OCI-LY1 (cell line): ENCODE data around the gene UPK1B.

Experiments used
- H2AFZ ChIP-seq: fragments of 200-600 bp; sonication (generic), shearing (Covaris generic); 2 replicates; pipeline ENCODE4 v1.6.0; 2014; ENCODE audit warnings: antibody characterized with exemption, mild to moderate bottlenecking, low read length
- H3F3A ChIP-seq: fragments of 200-600 bp; sonication (generic), shearing (Covaris generic); 2 replicates; pipeline ENCODE4 v1.6.0; 2014; ENCODE audit warnings: mild to moderate bottlenecking, antibody characterized with exemption, low read length, moderate library complexity; ENCODE audit not compliant: insufficient read depth
- H3K27ac ChIP-seq: fragments of 200-600 bp; sonication (generic); 2 replicates; pipeline ENCODE4 v1.5.1; 2014; ENCODE audit warnings: low read length, mixed run types, mild to moderate bottlenecking, low read depth; ENCODE audit not compliant: poor library complexity, severe bottlenecking
- H3K27me3 ChIP-seq: fragments of 200-600 bp; sonication (generic); 2 replicates; pipeline ENCODE4 v1.6.0; 2014; ENCODE audit warnings: antibody characterized with exemption, mild to moderate bottlenecking, low read length, moderate library complexity; ENCODE audit not compliant: insufficient read depth
- H3K36me3 ChIP-seq: fragments of 200-600 bp; sonication (generic); 2 replicates; pipeline ENCODE4 v1.6.1; 2014; ENCODE audit warnings: mild to moderate bottlenecking, antibody characterized with exemption, low read length, moderate library complexity, mixed read lengths; ENCODE audit not compliant: insufficient read depth
- H3K4me1 ChIP-seq: fragments of 200-600 bp; sonication (generic); 2 replicates; pipeline ENCODE4 v1.5.1; 2014; ENCODE audit warnings: mild to moderate bottlenecking, low read length, moderate library complexity; ENCODE audit not compliant: insufficient read depth, severe bottlenecking
- H3K4me2 ChIP-seq: fragments of 200-600 bp; sonication (generic), shearing (Covaris generic); 2 replicates; pipeline ENCODE4 v1.6.1; 2014; ENCODE audit warnings: low read length
- H3K4me3 ChIP-seq: fragments of 200-600 bp; sonication (generic); 2 replicates; pipeline ENCODE4 v1.5.1; 2014; ENCODE audit warnings: low read length, low read depth, mild to moderate bottlenecking, mixed read lengths; ENCODE audit not compliant: poor library complexity, severe bottlenecking
- H3K79me2 ChIP-seq: fragments of 200-600 bp; shearing (Covaris generic); 2 replicates; pipeline ENCODE4 v1.6.1; 2016; ENCODE audit warnings: mixed run types, low read length, mixed read lengths; ENCODE audit not compliant: insufficient read depth
- H3K9ac ChIP-seq: fragments of 200-600 bp; sonication (generic), shearing (Covaris generic); 2 replicates; pipeline ENCODE4 v1.6.1; 2014; ENCODE audit warnings: mild to moderate bottlenecking, low read length, mixed read lengths
- H3K9me2 ChIP-seq: fragments of 200-600 bp; sonication (generic), shearing (Covaris generic); 2 replicates; pipeline ENCODE4 v1.6.1; 2014; ENCODE audit warnings: low read depth, mild to moderate bottlenecking, low read length, mixed read lengths
- H3K9me3 ChIP-seq: fragments of 200-600 bp; shearing (Covaris generic); 2 replicates; pipeline ENCODE4 v1.6.1; 2014; ENCODE audit warnings: low read length, mixed read lengths
- H4K20me1 ChIP-seq: fragments of 200-600 bp; sonication (generic), shearing (Covaris generic); 2 replicates; pipeline ENCODE4 v1.6.0; 2016; ENCODE audit warnings: mild to moderate bottlenecking, low read length; ENCODE audit not compliant: insufficient read depth
- EZH2 ChIP-seq: fragments of 200-600 bp; sonication (generic), shearing (Covaris generic); IDR thresholded peaks from 2 replicates; pipeline ENCODE4 v1.8.0; 2017; ENCODE audit warnings: borderline replicate concordance, mixed run types, mild to moderate bottlenecking, antibody characterized with exemption, low read length, moderate library complexity, mixed read lengths
- TF ChIP-seq, protein P1 (sequence below): fragments of 200-600 bp; sonication (generic), shearing (Covaris generic); IDR thresholded peaks from 2 replicates; pipeline ENCODE4 v1.5.1; 2017; ENCODE audit warnings: mild to moderate bottlenecking, antibody characterized with exemption, low read length, moderate library complexity, mixed read lengths

The UPK1B gene

DNA sequence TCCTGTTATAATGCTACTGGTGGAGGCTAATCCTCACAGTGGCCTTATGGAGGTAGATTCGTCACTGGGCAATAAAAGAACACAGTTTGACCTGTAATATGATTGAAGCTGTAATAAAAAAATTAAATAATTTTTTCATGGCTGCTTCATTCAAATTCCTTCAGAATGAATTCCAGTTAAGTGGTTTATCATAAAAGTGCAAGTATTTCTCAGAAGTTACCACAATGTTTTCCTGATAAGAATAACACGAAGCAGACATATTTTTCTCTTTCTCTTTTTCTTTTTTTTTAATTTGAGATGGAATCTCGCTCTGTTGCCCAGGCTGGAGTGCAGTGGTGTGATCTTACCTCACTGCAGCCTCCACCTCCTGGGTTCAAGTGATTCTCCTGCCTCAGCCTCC, 51.7 kb downstream of the UPK1B start:
- H3K27ac ChIP-seq = no peak overlapping the region
- no peaks in the 10 kb centered on the region for H3K27me3 ChIP-seq

DNA sequence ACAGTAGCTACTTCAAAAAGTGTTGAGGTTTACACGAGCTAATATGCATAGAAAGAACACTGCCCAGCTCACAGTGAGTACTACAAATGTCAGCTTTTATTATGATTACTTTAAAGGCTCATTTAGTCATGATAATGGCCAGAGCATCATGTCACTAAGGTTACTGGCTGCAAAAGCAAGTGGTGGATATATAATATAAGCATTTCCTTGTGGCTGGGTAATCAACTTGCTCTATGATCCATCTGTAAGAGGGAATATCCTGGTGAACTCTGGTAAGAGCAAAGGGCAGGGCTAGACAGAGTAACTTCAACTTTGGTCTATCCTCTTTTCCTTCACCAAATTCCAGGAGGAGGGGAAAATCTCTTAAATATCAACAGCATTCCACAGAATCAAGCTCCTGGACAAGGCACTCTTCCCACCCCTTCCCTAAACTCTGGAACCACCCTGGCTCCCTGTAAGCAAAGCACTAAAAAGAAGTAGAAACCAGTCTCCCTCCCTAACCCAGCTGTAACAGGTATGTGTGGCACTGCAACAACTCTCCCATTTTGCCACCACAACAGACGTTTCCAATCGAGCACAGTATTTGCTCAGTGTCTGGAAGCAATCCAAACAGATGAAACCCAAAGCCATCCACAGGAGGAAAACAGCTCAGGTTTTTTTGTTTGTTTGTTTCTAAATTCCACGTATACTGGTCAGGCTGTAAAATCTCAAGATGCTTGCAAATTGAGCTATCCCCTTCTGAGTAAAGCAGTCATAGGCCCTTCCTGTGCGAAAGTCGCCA, 53.9 kb downstream of the UPK1B start:
- H3K27ac ChIP-seq = no peak overlapping the region
- H3K9me2 ChIP-seq = no peaks in the 10 kb centered on the region
- H3K27me3 ChIP-seq = no peaks in the 10 kb centered on the region
- H3K79me2 ChIP-seq = no peaks in the 10 kb centered on the region
- H3K9ac ChIP-seq = no peak overlapping the region
- no peaks in the 10 kb centered on the region for H3F3A ChIP-seq
- H2AFZ ChIP-seq = no peak overlapping the region
- H3K4me2 ChIP-seq = no peak overlapping the region
- H3K36me3 ChIP-seq = peaks cover 79% of the 10 kb centered on the region
- no peak overlapping the region for H3K4me3 ChIP-seq
- no peaks in the 10 kb centered on the region for H4K20me1 ChIP-seq
- no peaks in the 10 kb centered on the region for H3K9me3 ChIP-seq
- H3K4me1 ChIP-seq = no peaks in the 10 kb centered on the region
- TF ChIP-seq, protein P1, sequence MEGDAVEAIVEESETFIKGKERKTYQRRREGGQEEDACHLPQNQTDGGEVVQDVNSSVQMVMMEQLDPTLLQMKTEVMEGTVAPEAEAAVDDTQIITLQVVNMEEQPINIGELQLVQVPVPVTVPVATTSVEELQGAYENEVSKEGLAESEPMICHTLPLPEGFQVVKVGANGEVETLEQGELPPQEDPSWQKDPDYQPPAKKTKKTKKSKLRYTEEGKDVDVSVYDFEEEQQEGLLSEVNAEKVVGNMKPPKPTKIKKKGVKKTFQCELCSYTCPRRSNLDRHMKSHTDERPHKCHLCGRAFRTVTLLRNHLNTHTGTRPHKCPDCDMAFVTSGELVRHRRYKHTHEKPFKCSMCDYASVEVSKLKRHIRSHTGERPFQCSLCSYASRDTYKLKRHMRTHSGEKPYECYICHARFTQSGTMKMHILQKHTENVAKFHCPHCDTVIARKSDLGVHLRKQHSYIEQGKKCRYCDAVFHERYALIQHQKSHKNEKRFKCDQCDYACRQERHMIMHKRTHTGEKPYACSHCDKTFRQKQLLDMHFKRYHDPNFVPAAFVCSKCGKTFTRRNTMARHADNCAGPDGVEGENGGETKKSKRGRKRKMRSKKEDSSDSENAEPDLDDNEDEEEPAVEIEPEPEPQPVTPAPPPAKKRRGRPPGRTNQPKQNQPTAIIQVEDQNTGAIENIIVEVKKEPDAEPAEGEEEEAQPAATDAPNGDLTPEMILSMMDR = no peak
- no peak for TF ChIP-seq EZH2

More for the DNA sequence above, 51.7 kb downstream of the UPK1B start:
- no peaks in the 10 kb centered on the region for H4K20me1 ChIP-seq
- H3K4me2 ChIP-seq = no peak overlapping the region
- no peaks in the 10 kb centered on the region for H3K4me1 ChIP-seq
- TF ChIP-seq, protein P1 = no peak
- no peak overlapping the region for H2AFZ ChIP-seq
- H3K9me2 ChIP-seq = no peaks in the 10 kb centered on the region
- no peaks in the 10 kb centered on the region for H3K79me2 ChIP-seq
- H3F3A ChIP-seq = no peaks in the 10 kb centered on the region
- no peak overlapping the region for H3K4me3 ChIP-seq
- H3K9me3 ChIP-seq = no peaks in the 10 kb centered on the region
- H3K36me3 ChIP-seq = peaks cover 65% of the 10 kb centered on the region
- no peak overlapping the region for H3K9ac ChIP-seq

DNA sequence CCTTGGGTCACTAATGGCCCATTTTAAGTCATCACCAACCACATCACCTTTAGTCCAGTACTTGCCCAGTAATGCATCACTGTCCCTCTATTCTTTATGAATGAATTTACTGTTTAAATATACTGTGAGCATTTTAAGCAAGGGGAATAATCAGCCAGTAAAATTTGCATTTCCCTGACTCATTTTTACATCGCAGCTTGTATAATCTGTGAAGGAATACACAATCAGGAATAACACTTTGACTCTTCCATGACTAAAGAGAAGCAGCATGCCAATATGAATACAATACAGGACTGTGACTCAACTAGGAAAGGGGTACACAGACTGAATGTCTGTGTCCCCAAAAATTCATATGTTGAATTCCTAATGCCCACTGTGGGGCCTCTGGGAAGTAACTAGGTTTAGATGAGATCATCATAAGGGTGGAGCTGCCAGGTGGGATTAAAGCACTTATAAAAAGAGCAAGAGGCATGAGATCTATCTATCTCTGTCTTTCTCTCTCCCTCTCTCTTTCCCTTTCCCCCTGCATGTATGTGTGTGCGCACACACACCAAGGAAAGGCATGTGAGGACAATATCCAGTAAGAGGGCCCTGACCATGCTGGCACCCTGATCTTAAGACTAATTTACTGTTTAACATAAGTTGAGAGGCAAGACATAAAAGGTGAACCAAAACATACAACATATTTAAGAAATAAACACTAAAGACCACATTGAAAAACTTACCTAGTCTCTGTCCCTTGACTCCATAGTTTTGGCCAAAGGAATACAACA, 55.2 kb downstream of the UPK1B start:
- Histone ChIP-seq H4K20me1 (no peaks in the 10 kb centered on the region), H3F3A (no peaks in the 10 kb centered on the region), H3K4me2 (no peak overlapping the region), H3K79me2 (no peaks in the 10 kb centered on the region), H3K9me3 (no peaks in the 10 kb centered on the region), H3K4me3 (no peak overlapping the region), H3K36me3 (peaks cover 78% of the 10 kb centered on the region), H3K9ac (no peak overlapping the region), H2AFZ (no peak overlapping the region), H3K27ac (no peak overlapping the region), H3K9me2 (no peaks in the 10 kb centered on the region), H3K4me1 (no peaks in the 10 kb centered on the region), H3K27me3 (no peaks in the 10 kb centered on the region)
- TF ChIP-seq, protein P1 = no peak
- no peak for TF ChIP-seq EZH2
